RWPE1 (cell line): Measurements from ENCODE around the gene NAP1L1.
A peak's percentile ranks its signal among the peaks of the same experiment; 100 is the strongest.

Experiments used
- CTCF ChIA-PET: fragments of 350-600 bp; sonication (Branson Sonifier 250); formaldehyde crosslinking; extraction: SDS; loops from one replicate; lab custom pipeline; 2021; lab: Yijun Ruan, JAX
- POLR2A ChIA-PET: fragments of 400-600 bp; formaldehyde crosslinking; extraction: SDS; loops from one replicate; lab custom pipeline; 2020; ENCODE audit warnings: antibody characterized with exemption; ENCODE audit not compliant: low non-redundant PET; lab: Yijun Ruan, JAX
- DNase-seq: peaks from one replicate; pipeline ENCODE4 v3.0.0; 2012; ENCODE audit warnings: low spot score
- H3K27ac ChIP-seq: fragments of 450-650 bp; 2 replicates; pipeline ENCODE4 v1.5.1; 2017
- CTCF ChIP-seq: fragments of 450-650 bp; conservative IDR thresholded peaks from 2 replicates; pipeline ENCODE4 v1.5.1; 2017; ENCODE audit warnings: low read depth, mild to moderate bottlenecking

NAP1L1 gene

DNA sequence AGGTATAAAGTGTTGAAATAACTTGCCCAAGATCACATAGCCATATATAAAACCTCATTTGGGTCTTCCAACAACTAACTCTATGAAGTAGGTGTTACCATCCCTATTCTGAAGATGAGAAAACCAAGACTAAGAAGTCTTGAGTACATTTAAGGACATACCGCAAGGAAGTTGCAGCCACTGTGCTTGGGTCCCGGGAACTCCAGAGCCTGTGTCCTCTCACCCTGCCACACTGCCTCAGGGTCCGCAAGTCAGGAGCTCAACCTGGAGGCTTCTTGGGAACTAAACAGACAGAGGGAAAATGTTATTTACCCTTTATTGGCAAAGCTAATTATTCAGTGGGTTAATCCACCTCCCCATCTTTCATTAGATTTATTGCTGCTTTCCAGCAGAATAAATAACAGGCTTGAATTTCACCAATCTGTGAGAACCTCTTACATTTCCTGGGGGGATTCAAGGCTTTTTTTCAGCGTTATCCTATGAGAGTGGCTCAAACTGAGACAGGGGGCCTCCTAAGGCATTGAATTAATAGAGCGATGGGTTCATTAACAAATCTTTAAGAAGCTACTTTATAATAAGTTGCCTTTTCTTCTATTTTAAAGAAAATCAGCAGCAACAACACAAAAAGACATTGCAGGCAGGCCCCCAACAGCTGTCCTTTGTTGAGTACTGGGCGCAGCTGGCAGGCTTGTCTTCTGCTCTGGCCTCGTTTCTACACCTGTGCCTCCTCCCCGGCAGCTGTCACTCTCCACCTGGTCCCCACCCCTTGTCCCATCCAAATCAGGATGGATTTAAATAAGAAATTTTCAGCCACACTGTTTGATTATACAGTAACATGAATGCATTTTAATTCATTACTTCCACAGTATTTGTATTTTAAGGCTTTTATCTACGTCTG is 78.2 kb downstream of the NAP1L1 start:
- CTCF ChIA-PET, result interaction anchor here (0.6 kb wide), 2 partner anchors 9 to 20 kb away, joined by 3 to 6 read pairs; no protein-coding TSS in a partner anchor
- DNase-seq, result no peak
- TF ChIP-seq CTCF, result no peak
- POLR2A ChIA-PET, result no interaction called here
- no peak overlapping the region for H3K27ac ChIP-seq

GRCh38 chr12:76003355-76003638 is 81.2 kb downstream of the NAP1L1 start:
- CTCF ChIA-PET, result interaction anchor here (0.6 to 1.2 kb wide), 2 partner anchors 14 to 169 kb away, joined by 3 to 4 read pairs; no protein-coding TSS in a partner anchor
- POLR2A ChIA-PET, result no interaction called here

GRCh38 chr12:76002598-76003354 is 81.7 kb downstream of the NAP1L1 start:
- H3K27ac ChIP-seq, result no peak overlapping the region
- ChIA-PET POLR2A (interaction anchor here (0.6 kb wide), 1 partner anchor 53 kb away, joined by 3 read pairs; no protein-coding TSS in a partner anchor), CTCF (interaction anchor here (1.2 kb wide), 1 partner anchor 13 kb away, joined by 4 read pairs; no protein-coding TSS in a partner anchor)
- no peak for TF ChIP-seq CTCF
- DNase-seq, result no peak

More at GRCh38 chr12:76003355-76003638, 81.2 kb downstream of the NAP1L1 start:
- no peak overlapping the region for H3K27ac ChIP-seq
- TF ChIP-seq CTCF, result no peak
- DNase-seq, result no peak

- ChIA-PET CTCF (interaction anchor here (0.8 kb wide), 1 partner anchor 247 kb away, joined by 3 read pairs; no protein-coding TSS in a partner anchor), POLR2A (no interaction called here)
- TF ChIP-seq CTCF, result no peak
- DNase-seq, result peak; percentile 25
- peak overlapping the region; percentile 73 for H3K27ac ChIP-seq
Observed at GRCh38 chr12:75998292-75999063, 86.0 kb downstream of the NAP1L1 start.

GRCh38 chr12:75997658-75998057 is 86.8 kb downstream of the NAP1L1 start:
- TF ChIP-seq CTCF, result no peak
- no peak for DNase-seq
- POLR2A ChIA-PET, result no interaction called here
- H3K27ac ChIP-seq, result peak overlapping the region; percentile 31; the same call in 1 of the 2 replicates
- CTCF ChIA-PET, result interaction anchor here (0.5 to 0.8 kb wide), 2 partner anchors 87 to 247 kb away, joined by 3 to 5 read pairs; no protein-coding TSS in a partner anchor
